Thoracic aorta (tissue), 2 donors: Measurements from ENCODE around the gene AFF1. TPM values are rescaled to one million over a fixed set of nuclear protein-coding genes. Genes with fewer than 3 reads are reported as not detected.

Experiments used
- ATAC-seq: fragments of 150-250 bp; one replicate; pipeline ENCODE4 v1.8.0; 2017; ENCODE audit warnings: low read depth; ENCODE audit not compliant: insufficient number of reproducible peaks, low FRiP score
- DNase-seq: peaks from one replicate; pipeline ENCODE4 v3.0.0-alpha.2; 2020; ENCODE audit warnings: low spot score
- H3K27ac ChIP-seq, 2 donors: fragments of 200-600 bp; sonication (generic); 1 replicate in 1 of 2; 2 replicates in 1 of 2; pipeline ENCODE4 v1.5.1; 2016; ENCODE audit warnings: mild to moderate bottlenecking in 2 of 2, moderate library complexity in 2 of 2
- H3K27me3 ChIP-seq: fragments of 200-600 bp; sonication (generic); replicated peaks from 2 replicates; pipeline ENCODE4 v1.6.0; 2016; ENCODE audit warnings: mild to moderate bottlenecking; ENCODE audit not compliant: insufficient read depth
- H3K36me3 ChIP-seq: fragments of 200-600 bp; sonication (generic); one replicate; pipeline ENCODE4 v1.5.1; 2016
- H3K4me1 ChIP-seq, 2 donors: fragments of 200-600 bp; sonication (generic); 1 replicate in 1 of 2; 2 replicates in 1 of 2; pipeline versions ENCODE4 v1.5.1 to v1.6.0; 2016; ENCODE audit warnings: low read depth in 2 of 2, mild to moderate bottlenecking in 1 of 2; ENCODE audit not compliant: control insufficient read depth in 1 of 2
- H3K4me3 ChIP-seq: fragments of 200-600 bp; sonication (generic); 2 replicates; pipeline ENCODE4 v1.5.1; 2016; ENCODE audit warnings: mild to moderate bottlenecking
- H3K9me3 ChIP-seq: fragments of 200-600 bp; sonication (generic); 2 replicates; pipeline ENCODE4 v1.5.1; 2016
- total RNA-seq, 2 donors: library from RNA; depleted of rRNA; stranded (reverse); fragments of >200 nt; gene quantifications; one replicate each; pipeline versions ENCODE4 v1.1.0 to v1.2.3, GENCODE V29; 2016
- TF ChIP-seq, protein P1 (sequence below): fragments of 200-600 bp; sonication (generic); IDR thresholded peaks from one replicate; pipeline ENCODE4 v1.5.1; 2019; ENCODE audit warnings: antibody characterized with exemption

AFF1 gene
- total RNA-seq, 2 donors from 2014 or later = 51.9 to 93.2 TPM

DNA sequence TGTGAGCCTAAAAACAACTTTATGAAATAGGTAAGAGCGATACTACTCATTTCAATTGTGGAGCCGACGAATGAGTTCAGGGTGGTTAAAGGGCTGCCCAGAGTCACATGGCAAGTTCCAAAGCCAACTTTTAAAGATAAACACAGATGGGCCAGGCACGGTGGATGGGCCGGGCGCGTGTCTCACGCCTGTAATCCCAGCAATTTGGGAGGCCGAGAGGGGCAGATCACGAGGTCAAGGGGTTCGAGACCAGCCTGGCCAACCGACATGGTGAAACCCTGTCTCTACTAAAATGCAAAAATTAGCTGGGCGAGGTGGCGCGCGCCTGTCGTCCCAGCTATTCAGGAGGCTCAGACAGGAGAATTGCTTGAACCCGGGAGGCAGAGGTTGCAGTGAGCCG is 41.7 kb upstream of the AFF1 start:
- Histone ChIP-seq H3K4me3 (no peak overlapping the region), H3K9me3 (no peaks in the 10 kb centered on the region), H3K27me3 (no peaks in the 10 kb centered on the region), H3K4me1 (peaks cover 0 to 6% of the 10 kb centered on the region in 2 donors), H3K27ac (no peak overlapping the region), H3K36me3 (no peaks in the 10 kb centered on the region)
- TF ChIP-seq, protein P1, sequence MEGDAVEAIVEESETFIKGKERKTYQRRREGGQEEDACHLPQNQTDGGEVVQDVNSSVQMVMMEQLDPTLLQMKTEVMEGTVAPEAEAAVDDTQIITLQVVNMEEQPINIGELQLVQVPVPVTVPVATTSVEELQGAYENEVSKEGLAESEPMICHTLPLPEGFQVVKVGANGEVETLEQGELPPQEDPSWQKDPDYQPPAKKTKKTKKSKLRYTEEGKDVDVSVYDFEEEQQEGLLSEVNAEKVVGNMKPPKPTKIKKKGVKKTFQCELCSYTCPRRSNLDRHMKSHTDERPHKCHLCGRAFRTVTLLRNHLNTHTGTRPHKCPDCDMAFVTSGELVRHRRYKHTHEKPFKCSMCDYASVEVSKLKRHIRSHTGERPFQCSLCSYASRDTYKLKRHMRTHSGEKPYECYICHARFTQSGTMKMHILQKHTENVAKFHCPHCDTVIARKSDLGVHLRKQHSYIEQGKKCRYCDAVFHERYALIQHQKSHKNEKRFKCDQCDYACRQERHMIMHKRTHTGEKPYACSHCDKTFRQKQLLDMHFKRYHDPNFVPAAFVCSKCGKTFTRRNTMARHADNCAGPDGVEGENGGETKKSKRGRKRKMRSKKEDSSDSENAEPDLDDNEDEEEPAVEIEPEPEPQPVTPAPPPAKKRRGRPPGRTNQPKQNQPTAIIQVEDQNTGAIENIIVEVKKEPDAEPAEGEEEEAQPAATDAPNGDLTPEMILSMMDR = no peak
- DNase-seq (no peak), ATAC-seq (no peak)

DNA sequence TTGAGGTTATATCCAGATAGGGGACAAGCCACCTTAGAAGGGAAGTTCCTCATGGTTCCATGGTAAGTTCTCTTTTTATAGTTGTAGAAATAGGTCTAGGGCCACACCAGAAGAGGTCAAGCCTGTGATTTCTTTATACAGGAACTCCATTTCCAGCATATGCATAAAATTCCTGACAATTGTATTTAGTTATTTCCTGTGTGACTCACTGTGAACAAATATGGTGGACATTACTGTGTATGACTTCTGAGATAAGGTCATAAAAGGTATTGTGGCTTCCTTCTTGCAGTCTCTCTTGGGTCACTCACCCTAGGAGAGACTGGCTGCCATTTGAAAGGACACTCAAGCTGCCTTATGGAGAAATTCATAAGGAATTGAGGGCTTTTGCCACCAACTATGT is 40.4 kb upstream of the AFF1 start:
- DNase-seq (no peak), ATAC-seq (no peak)
- TF ChIP-seq, protein P1 = no peak
- H3K4me1 ChIP-seq = peaks cover 0 to 6% of the 10 kb centered on the region in 2 donors
- no peaks in the 10 kb centered on the region for H3K9me3 ChIP-seq
- no peak overlapping the region for H3K4me3 ChIP-seq
- no peak overlapping the region for H3K27ac ChIP-seq
- H3K27me3 ChIP-seq = no peaks in the 10 kb centered on the region
- H3K36me3 ChIP-seq = no peaks in the 10 kb centered on the region

DNA sequence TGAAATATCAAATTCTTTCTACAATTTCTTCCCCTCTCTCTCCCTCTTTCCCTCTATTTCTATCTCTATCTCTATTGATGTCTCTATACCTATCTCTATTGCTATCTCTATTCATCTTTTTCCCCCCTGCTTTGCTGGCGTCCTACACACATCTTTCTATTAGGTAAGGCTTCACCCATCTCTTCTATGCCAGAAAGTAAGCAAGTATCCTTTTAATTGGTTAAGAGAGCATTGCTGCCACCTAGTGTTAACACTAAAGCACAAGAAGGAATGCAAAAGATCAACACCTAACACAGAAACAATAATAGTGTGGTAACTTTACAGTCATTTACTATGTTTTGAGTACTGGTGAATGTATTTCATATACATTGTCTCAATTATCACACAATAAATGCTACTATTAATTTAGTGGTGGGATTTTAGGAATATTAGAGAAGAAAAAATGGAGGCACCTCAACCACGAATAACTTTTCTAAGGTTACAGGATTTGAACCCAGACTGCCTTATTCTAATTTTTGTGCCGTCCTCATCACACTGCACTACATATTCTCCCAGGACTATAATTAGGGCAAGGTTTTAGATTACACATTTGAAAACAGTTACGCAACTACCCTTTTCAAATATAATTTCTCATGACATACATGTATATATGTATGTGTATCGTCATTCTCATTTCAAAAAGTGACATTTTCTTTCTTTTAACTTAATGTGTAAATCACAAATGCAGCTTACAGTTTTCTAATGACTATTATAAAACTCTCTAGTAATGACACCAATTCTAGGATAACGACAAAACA is 38.9 kb upstream of the AFF1 start:
- H3K27me3 ChIP-seq = no peaks in the 10 kb centered on the region
- H3K4me3 ChIP-seq = no peak overlapping the region
- DNase-seq (no peak), ATAC-seq (no peak)
- no peak overlapping the region for H3K27ac ChIP-seq
- no peaks in the 10 kb centered on the region for H3K36me3 ChIP-seq
- peaks cover 0 to 6% of the 10 kb centered on the region in 2 donors for H3K4me1 ChIP-seq
- no peaks in the 10 kb centered on the region for H3K9me3 ChIP-seq
- TF ChIP-seq, protein P1 = peak; percentile 64

DNA sequence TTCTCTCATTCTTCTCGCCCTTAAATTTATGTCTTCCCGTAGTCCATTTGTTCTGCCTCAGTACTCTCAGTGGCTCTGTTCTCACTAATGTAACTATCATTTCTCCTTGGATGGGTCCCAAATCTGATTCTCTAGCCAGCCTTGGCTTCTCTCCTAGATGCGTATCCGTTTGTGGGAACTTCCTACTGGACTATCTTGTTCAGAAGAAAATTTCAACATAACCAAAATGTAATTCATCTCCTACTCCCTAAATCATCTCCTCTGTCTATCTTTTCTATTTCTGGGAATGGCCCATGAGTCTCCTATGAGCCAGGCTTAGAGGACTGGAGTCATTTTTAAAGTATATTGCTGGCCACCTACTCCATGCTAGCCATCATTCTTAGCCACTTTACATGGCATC is 38.2 kb upstream of the AFF1 start:
- DNase-seq (no peak), ATAC-seq (no peak)
- no peaks in the 10 kb centered on the region for H3K36me3 ChIP-seq
- H3K4me1 ChIP-seq = peaks cover 0 to under 1% of the 10 kb centered on the region in 2 donors
- no peaks in the 10 kb centered on the region for H3K27me3 ChIP-seq
- TF ChIP-seq, protein P1 = no peak
- no peak overlapping the region for H3K27ac ChIP-seq
- H3K9me3 ChIP-seq = no peaks in the 10 kb centered on the region
- H3K4me3 ChIP-seq = no peak overlapping the region

DNA sequence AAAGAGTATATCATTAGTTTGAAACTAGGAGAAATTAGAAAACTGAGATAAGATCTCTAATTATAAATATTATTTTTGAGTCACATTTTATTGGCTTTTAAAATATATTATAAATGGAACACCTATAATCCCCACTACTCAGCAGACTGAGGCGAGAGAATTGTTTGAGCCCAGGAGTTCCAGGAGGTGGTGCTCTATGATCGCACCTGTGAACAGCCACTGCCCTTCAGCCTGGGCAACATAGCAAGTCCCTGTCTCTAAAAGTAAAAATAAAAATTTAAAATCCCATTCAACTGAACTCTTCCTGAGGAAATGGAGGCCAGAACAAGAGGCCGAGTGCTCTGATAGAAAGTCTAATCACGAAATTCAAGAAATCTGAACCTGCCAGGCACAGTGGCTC is 36.2 kb upstream of the AFF1 start:
- Histone ChIP-seq H3K27ac (no peak overlapping the region), H3K27me3 (no peaks in the 10 kb centered on the region), H3K4me3 (no peak overlapping the region), H3K4me1 (no peaks in the 10 kb centered on the region), H3K9me3 (no peaks in the 10 kb centered on the region), H3K36me3 (no peaks in the 10 kb centered on the region)
- DNase-seq = no peak
- no peak for ATAC-seq
- TF ChIP-seq, protein P1 = no peak
